Nucleus accumbens (tissue), 56 donors: ENCODE data around the gene AKAP8.
"Not testable (repeated sequence)": the region's sequence is repeated elsewhere in the genome, so short reads cannot be mapped to it uniquely, and the experiment has no call there.

Source experiments
- DNase-seq, 56 donors: peaks; one replicate each; lab custom pipeline; 2025; lab: John Stamatoyannopoulos, UW

AKAP8 gene

DNA sequence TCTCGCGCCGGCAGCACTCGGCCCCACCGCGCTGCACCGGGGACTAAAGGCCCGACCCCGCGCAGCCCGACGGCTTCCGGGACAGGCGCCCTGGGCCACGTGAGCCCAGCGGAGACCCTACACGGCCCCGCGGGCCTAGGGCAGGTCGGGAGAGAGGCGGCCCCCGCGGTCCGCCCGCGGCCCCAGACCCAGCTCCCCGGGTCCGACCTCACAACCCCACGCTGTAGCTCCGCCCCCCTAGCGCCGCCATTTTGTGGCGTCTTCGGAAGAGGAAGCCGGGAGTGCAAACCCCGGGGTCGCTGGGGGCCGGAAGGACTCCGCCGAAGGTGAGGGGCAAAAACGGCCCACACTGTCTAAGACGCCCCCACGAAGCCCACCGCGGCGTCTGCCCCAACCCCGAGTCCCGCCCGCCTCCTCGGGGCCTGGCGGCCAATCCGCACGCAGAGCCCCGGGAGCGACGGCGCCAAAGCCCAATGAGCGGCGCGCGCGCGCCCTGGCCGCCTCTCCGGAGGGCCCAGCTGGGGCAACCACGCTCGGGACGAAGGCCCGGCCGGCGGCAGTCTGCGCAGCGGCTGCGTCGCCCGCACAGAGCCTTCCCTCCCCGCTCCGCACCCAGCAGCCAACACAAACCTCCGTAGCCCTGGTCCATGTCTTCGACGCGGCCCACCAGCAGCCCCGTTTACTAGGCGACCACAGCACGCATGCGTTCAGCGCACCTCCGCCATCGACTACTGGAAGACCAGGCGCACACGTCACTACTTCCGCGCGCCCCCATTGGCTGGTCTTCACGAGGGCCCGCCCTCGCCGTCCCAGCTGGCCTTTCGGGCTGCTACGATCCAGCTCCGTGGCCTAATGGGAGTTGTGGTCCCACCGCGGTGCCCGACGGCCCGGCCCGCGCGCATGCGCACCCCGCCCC lies at the start of gene AKAP8:
TSS of gene AKAP8 (minus strand) at position 705 of the 916 bp plus-strand sequence. CDS start at position 649, 56 bp downstream.
- DNase-seq: peak; percentile 78 to 99 (median 97)

DNA sequence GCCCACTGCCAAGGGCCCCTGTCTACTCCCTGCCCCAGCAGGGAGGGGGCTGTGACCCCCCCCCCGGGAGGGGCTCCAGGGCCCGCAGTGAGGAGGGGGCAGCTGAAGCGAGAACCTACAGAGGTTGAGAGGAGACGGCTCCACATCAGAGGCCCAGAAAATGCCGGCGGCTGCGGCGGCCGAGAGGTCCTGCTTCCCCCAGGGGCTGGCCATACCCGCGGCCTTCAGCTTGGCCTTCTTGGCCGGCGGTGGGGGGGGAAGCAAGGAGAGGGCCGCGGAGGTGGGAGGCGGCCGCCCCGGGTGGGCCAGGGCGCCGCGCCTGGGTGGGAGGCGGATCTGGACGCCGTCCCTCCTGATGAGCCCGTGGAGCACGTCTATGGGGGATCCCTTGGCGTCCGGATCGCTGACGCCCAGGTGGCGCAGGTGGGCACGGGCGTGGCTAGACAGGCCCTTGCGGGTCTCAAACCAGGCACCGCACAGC lies 48.4 kb upstream of the AKAP8 start:
- DNase-seq: no peak

DNA sequence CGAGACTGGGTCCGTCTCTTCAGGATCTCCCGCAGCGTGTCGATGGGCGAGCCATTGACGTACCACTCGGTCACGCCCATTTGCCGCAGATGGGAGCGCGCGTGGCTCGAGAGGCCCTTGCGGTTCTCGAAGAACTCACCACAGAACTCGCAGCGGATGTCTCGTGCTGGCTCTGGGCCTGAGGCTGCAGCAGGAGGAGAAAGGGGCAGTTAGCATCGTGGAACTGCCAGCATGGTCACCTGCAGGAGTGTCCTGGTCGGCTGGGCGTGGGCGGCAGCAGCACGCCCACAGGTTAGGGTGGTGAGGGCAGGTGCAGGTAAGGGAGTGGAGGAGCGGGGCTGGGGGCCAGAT lies 47.7 kb upstream of the AKAP8 start:
- DNase-seq: no peak

DNA sequence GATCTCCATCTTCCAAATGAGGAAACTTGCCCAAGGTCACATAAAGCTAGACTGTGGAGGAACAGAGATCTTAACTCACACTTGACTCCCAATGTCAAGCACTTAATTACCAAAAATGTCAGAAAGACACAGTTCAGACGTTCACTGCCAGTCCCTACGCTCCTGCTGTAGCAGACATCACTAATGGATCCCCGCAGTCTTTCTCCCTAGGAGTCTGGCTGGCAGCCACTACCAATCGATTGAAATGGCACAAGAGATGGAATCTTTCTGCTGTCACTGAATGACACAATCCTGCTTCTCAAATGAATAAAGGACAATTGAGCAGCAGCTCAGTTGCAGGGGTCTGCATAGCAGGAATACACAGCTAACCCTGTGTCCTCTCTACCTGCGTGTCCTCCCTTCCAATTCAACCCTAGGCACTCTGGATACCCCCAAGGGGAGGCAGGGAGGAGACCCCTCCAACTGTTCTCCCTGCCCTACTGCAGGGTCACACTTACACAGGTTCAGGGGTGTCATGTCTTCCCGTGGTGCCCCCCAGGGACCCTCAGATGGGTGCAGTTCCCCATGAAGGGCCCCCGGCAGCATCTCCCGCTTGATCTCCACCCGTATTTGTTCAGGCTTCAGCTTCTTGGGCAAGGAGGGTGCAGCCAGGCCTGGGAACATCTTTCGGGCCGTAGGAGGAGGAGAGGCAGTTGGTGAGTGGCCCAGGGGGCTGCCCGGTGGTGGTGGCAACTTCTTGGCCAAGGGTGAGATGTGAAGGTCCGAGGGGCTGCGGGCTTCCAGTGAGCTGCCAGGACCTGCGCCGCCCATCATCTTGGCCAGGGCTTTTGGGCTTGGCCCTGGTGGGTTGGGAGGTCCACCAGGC lies 47.1 kb upstream of the AKAP8 start:
- no peak for DNase-seq

DNA sequence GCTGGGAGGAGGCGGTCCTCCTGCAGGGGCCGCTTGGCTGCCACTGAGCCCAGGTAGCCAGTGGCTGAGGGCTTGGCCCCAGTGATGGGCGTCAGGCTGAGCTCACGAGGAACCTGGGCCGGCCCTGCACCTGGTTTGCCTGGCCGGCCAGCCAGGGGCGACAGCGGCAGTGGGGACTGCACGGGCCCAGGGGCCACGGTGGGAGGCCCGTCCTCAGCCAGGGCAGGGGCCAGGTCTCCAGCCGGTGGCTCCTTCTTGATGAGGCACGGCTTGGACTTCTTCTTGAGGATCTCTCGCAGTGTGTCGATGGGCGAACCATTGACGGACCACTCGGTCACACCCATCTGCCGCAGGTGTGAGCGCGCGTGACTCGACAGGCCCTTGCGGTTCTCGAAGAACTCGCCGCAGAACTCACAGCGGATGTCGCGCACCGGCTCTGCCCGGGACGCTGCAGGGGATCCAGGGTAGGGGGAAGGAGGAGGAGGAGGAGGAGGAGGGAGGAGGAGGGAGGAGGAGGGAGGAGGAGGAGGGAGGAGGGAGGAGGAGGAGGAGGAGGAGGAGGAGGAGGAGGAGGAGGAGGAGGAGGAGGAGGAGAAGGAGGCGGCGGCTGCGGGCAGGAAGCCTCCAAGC lies 45.8 kb upstream of the AKAP8 start:
- DNase-seq: no peak

DNA sequence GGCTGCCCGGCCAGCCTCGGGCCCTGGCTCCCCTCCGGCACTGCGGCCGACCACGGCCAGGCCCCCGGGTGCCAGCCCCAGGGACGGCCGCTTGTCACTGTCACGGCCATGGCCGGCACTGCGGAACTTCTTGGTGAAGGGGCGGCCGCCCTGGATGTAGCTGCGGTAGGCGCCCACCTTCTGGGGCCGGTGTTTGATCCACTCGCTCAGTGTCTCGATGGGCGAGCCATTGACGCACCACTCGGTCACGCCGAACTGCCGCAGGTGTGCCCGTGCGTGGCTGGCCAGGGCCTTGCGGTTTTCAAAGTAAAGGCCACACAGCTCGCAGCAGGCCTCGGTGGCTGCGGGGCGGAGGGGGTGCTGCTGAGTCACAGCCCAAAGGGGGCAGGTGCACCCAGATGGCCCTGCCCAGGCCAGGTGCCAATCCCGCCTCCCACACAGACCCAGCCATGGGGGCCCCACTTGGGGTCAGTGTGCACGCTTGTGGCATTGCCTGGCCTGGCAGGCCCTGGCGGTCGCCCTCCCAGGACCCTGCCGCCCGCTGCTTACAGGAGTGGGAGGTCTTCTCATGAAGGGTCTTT lies 45.2 kb upstream of the AKAP8 start:
- DNase-seq: no peak

DNA sequence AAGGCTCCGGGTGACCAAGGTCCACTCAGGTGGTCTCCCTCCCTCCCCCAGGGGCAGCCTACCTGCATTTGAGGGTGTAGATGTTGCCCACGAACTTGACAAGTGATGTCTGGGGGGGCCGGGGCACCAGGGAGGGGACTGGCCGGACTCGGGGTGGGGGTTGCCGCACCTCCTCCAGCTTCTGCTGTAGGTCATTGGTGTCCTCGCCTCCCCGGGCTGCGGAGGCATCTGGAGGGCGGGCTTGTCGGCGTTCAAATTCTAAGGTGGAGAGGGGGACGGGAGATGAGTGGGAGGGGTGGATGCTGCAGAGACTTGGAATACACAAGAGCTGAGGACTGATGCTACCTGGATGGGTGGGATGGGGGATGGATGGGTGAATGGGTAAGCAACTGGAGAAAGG lies 44.5 kb upstream of the AKAP8 start:
- no peak for DNase-seq

DNA sequence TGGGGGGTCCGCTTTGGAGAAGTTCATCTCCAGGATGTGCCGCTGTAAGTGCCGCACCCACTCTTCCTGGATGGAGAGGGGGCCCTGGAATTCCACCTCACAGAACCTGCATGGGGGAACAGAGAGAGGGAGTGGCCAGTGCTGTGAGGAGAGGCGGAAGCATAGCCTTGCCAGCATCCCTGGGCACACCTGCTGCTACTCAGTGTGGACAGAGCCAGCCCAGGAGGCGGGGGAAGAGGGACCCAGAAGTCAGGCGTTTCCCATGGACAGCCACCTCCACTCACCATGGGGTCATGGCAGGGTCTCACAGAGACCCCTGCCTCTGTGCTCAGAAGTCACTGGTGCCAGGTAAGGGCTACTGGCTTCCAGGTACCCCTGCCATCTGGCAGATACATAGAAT lies 43.5 kb upstream of the AKAP8 start:
- DNase-seq: no peak

DNA sequence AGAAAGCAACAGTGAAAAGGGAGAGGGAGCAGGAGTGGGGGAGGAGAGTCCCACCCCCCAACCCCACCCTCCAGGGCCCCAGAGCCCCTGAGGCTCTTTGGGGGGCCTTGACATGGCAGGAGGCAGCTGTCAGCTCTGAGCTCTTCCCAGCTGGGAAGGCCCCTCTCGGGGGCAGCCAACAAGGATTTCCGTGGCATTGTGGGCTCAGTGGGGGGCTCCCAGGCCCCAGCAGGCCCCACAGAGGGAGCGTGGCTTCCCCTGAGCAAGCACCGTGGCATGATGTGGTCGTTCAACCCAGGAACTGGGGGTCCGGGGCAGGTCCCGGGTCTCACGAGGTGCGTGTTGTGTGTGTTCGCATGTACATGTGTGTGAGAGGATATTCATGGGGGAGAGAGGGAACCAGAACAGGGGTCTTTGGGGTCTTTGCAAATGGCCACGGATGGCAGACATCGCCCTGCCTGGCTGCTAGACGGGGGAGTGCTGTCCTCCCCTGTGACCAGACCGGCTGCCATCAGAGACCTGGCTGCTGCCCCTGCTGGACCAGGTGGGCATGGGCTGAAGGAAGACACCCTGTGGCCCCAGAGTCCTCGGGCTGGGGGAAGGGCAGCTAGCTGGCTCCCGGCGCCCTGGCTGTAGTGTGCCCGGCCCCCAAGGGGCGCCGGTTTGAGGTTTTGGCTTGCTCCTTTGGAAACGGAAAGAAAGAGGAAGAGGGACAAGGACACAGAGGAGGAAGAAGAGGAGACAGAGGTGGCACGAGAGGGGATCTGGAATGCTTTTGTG lies 42.9 kb upstream of the AKAP8 start:
- no peak for DNase-seq

DNA sequence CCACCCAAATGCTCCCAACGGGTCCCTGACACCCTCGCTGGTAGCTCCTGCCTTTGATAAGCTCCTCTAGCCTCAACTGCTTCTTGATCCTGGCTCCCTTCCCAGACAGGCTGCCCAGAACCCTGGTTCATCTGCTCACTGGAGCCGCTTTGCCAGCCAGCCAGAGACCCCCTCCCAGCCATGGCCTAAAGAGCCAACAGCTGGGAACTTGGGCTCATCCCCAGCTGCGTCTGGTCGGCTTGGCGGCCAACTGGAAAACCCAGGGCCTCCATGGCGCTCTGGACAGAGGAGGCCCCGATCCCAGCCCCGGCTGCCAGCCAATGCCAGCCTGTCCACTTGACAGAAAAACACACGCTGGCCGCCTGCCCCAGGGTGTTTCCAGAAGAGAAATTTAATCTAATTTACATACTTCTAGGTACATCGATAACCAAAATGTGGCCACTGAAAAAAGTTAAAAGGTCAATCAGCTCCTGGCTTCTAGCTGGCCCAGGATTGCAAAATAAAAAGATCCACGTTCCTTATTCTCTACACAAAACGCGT lies 42.2 kb upstream of the AKAP8 start:
- peak in 54 of 56 donors; percentile 5 to 93 (median 77) for DNase-seq

DNA sequence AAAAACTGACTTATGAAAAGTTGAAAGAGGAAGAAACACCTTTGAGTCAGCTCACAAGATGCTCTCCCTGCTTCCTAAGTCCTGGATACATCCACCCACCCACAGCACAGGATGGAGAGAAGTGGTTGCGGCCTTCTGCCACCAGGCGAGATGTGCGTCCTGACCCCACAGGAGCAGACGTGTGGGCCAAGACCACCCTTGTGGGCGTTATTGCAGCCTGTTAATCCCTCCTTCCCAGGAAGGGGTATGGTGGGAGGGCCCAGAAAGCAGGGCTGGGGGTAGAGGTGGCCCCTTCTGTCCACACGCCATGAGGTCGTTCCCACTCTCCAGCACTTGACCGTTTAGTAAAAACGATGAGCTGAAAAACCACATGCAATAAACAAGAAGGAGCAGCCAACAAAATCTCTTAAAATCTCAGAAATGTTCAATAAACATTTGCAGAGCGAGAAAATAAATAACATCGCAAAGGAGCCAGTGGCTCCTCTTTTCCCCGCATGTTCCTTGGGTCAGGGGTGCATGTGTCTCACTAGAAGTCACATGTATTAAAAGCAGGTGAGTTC lies 41.6 kb upstream of the AKAP8 start:
- no peak for DNase-seq

DNA sequence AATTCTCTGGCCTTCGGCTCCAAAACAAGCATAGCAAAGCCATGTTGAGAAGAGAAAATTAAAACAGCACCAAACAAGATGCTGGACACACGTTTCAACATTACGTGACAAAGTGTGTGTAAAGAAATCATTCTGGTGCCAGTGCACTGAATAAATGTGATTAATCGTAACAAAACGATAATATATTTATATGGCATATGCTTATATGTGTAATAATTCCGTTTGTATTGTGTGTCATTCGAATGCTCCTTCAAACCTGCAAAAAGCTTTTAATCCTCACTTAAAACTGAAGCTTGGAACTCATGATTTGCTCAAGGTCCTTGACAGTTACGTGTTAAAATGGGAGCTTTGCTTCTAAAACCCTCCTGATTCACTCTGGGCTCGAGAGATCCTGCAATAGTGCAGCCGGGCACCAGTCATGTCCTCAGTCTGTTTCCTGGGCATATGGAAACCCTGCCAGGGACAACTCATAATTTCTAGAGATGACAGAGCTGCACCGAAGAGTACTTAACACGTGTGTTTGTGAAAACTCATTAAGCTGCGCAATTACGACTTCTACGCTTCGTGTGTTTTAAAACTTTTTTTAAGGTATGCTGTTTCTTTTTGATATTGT lies 39.9 kb upstream of the AKAP8 start:
- DNase-seq: peak in 1 of 56 donors; percentile 1

DNA sequence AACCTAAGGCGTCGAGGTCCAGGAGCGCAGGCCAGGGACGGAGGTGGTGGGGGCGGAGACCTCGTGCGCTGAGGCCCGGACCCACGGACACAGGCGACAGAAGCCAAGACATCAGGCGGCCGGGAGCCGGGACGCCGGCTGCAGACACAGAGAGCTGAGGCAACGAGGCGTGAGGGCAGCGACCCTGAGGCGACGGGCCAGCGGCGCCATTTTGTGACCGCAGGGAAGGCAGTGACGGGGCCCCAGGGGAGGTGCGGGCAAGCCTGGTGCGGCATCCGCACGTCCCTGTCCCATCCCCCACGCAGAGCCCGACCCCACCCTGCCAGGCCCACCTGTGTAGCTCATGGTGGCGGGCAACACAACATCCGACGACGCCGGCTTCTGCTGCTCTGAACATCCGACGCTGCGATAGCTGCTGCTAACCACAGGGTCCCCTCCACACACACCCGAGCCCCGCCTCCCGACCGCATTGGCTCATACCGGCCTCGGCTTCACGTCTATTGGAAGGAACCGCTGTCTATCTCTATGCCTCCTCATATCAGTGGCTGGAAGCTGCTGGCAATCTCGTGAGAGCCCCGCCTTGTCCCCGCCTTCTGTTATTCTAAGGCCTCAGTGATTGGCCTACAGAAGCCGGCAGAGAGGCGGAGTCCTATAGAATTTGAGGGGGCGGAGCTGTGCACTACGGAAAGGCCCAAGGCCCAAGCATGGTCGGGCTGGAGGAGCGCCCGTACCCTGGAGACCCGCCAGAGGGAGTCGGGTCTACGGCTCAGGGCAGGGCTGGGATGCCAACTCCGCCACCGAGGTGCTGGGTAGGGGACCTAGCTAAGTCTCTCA lies 39.2 kb upstream of the AKAP8 start, which contains the start of gene AKAP8L:
TSS of gene AKAP8L (minus strand) at position 410 of the 834 bp plus-strand sequence. CDS start at position 345, 65 bp downstream.
- DNase-seq: peak; percentile 91 to 99 (median 97)

DNA sequence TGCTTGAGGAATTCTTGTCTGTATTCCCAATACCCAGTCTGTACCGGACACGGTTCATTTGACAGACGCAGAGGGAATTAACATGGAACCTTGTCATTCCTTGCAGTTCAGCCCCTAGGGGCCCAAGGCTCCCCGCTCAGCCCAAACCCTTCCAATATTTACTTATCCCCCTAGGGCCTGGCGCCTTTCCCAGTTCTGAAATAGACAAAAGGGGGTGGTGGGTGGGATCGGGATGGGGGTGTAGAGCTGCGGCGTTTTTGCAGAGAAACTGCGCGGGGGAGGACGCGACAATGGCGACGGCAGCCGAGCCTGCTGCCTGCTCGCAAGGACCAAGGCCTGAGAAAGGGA lies 38.6 kb upstream of the AKAP8 start:
- DNase-seq: peak in 27 of 56 donors; percentile 9 to 69 (median 45)

DNA sequence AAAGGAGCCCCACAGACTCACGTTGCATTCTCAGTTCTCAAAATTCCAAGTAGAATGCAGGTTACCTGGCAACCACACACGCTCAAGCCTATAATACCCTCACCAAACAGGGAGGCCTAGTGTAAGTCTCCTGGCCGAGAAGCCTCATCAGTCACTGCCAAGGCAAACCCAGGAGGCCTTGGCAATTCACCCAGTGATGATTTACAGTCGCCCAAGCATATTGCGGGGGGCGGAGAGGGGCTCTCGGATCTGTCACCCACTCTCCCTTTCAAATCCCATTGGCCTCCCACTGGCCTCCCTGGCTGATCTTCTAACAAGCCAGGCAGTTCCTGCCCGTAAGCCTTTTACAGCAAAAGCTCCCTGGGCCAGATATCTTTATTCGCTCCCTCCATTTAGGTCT lies 38.1 kb upstream of the AKAP8 start:
- DNase-seq: no peak

DNA sequence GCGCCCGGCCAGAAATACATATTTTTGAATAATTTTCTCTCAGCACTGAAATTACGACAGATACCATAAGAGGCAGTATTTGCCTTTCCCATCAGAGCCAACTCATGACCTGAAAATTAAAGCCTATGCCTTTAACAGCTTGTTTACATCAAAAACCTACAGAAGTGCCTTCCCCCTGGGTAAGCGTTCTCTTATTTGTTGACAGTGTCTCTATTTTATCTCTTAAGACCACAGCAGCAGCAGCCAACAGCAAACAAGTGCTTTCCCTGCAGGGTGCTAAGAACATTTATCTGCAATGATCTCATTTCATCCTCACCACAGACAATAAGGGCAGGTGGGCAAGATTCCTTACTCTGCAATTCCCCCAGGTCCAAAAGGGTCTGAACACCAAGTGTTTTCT lies 33.2 kb upstream of the AKAP8 start:
- DNase-seq: no peak

DNA sequence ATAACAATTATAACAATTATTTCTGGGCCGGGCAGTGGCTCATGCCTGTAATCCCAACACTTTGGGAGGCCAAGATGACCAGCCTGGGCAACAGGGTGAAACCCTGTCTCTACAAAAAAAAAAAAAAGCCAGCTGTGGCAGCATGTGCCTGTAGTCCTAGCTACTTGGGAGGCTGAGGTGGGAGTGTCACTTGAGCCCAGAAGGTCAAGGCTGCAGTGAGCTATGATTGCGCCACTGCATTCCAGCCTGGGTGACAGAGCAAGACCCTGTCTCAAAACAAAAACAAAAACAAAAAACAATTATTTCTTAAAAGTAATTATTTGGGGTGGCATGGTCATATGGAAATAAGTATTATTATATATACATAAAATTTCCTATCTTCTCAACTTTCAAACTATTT lies 31.8 kb upstream of the AKAP8 start:
- DNase-seq: not testable (repeated sequence)

DNA sequence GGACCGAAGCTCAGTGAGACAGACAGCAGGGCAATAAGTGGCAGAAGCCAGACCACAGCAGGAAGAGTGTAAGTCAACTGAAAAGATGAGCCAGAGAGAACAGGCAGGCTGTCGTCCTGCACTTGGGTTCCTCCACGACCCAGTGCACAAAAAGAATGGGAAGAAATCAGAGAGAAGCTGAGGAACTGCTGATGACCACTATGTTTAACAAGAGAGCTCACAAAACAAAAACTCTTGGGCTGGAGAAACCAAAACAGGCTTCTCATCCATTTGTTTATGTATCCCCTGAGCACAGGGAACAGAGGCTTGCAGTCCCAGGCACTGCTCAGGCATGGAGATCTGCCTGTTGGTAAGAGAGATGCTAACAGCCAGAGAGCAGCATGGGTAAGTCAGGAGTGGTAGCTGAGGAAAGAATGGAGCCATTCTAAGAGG lies 25.2 kb upstream of the AKAP8 start:
- peak in 7 of 56 donors; percentile 4 to 23 (median 17) for DNase-seq
